Measurements from ENCODE around the gene PPP1R13L. TPM values are rescaled to one million over a fixed set of nuclear protein-coding genes. Genes with fewer than 3 reads are reported as not detected.
A peak's percentile ranks its signal among the peaks of the same experiment; 100 is the strongest.

Gene PPP1R13L
- total RNA-seq: 1.5 and 3.0 TPM in 2 replicates
- 1.2 and 5.8 TPM in 2 replicates for polyA plus RNA-seq
- 4.1 and 12.9 TPM in 2 replicates for polyA plus RNA-seq (2012)
- 0.74 and 8.8 TPM in 2 replicates for polyA minus RNA-seq (ENCODE audit: low replicate concordance)

GRCh38 chr19:45404557-45405434 is at the start of gene PPP1R13L:
Gene PPP1R13L, minus strand, starts transcription at chr19:45405069. Its CDS starts 6,751 bp downstream, at chr19:45398318.
- peak within 1 kb of the TSS; percentile 92 for H2AFZ ChIP-seq (ENCODE audit: low read length)
- no peaks in the 10 kb centered on the region for H3K9me3 ChIP-seq (ENCODE audit: control insufficient read depth, insufficient read depth, low read depth, low read length)
- H3K79me2 ChIP-seq (ENCODE audit: control insufficient read depth, insufficient read depth, low read length): peaks cover 6% of the 10 kb centered on the region
- DNase-seq (ENCODE audit: low read depth in 2 of 2): peak; percentile 53 to 82
- TF ChIP-seq CTCF (conservative IDR thresholded peaks at IDR 0.05 in 1 of 2, IDR thresholded peaks at IDR 0.05 in 1 of 2; ENCODE audit: low read depth in 1 of 2, low read length in 2 of 2) (no peak), EZH2 (IDR thresholded peaks at IDR 0.05; ENCODE audit: low read length, missing control alignments) (no peak)
- peaks cover 8% of the 10 kb centered on the region for H3K4me1 ChIP-seq (ENCODE audit: control insufficient read depth, extremely low read depth, insufficient read depth, low read length)
- H3K36me3 ChIP-seq (ENCODE audit: control insufficient read depth, insufficient read depth, low read length): no peaks in the 10 kb centered on the region
- peak within 1 kb of the TSS; percentile 98 for H3K27ac ChIP-seq (ENCODE audit: insufficient read depth, low read length)
- H4K20me1 ChIP-seq (ENCODE audit: control insufficient read depth, extremely low read depth, insufficient read depth, low read length): no peaks in the 10 kb centered on the region
- peak within 1 kb of the TSS; percentile 90 for H3K9ac ChIP-seq (ENCODE audit: insufficient read depth, low read length)
- H3K4me2 ChIP-seq (ENCODE audit: extremely low read depth, insufficient read depth, low read length): peak within 1 kb of the TSS; percentile 98
- no peaks in the 10 kb centered on the region for H3K27me3 ChIP-seq (ENCODE audit: control insufficient read depth, insufficient read depth, low read length)
- H3K4me3 ChIP-seq (replicated peaks in 1 of 4; ENCODE audit: control extremely low read depth in 1 of 4, insufficient read depth in 1 of 4, low read depth in 3 of 4, low read length in 4 of 4): peak within 1 kb of the TSS; percentile 68 to 96 (median 94)

- no peaks in the 10 kb centered on the region for H4K20me1 ChIP-seq (ENCODE audit: control insufficient read depth, extremely low read depth, insufficient read depth, low read length)
- H3K27ac ChIP-seq (ENCODE audit: insufficient read depth, low read length): peak overlapping the region; percentile 98
- no peaks in the 10 kb centered on the region for H3K36me3 ChIP-seq (ENCODE audit: control insufficient read depth, insufficient read depth, low read length)
- H3K9ac ChIP-seq (ENCODE audit: insufficient read depth, low read length): no peak overlapping the region
- H2AFZ ChIP-seq (ENCODE audit: low read length): no peak overlapping the region
- DNase-seq (ENCODE audit: low read depth in 2 of 2): no peak
- peaks cover 14% of the 10 kb centered on the region for H3K4me1 ChIP-seq (ENCODE audit: control insufficient read depth, extremely low read depth, insufficient read depth, low read length)
- H3K79me2 ChIP-seq (ENCODE audit: control insufficient read depth, insufficient read depth, low read length): no peaks in the 10 kb centered on the region
- no peaks in the 10 kb centered on the region for H3K27me3 ChIP-seq (ENCODE audit: control insufficient read depth, insufficient read depth, low read length)
- no peaks in the 10 kb centered on the region for H3K9me3 ChIP-seq (ENCODE audit: control insufficient read depth, insufficient read depth, low read depth, low read length)
- H3K4me2 ChIP-seq (ENCODE audit: extremely low read depth, insufficient read depth, low read length): peak overlapping the region; percentile 100
- TF ChIP-seq CTCF (conservative IDR thresholded peaks at IDR 0.05 in 1 of 2, IDR thresholded peaks at IDR 0.05 in 1 of 2; ENCODE audit: low read depth in 1 of 2, low read length in 2 of 2) (no peak), EZH2 (IDR thresholded peaks at IDR 0.05; ENCODE audit: low read length, missing control alignments) (no peak)
- H3K4me3 ChIP-seq (replicated peaks in 1 of 4; ENCODE audit: control extremely low read depth in 1 of 4, insufficient read depth in 1 of 4, low read depth in 3 of 4, low read length in 4 of 4): no peak overlapping the region
Observed at GRCh38 chr19:45451850-45452387, 47.0 kb upstream of the PPP1R13L start.

- Histone ChIP-seq H3K4me3 (replicated peaks in 1 of 4; ENCODE audit: control extremely low read depth in 1 of 4, insufficient read depth in 1 of 4, low read depth in 3 of 4, low read length in 4 of 4) (peak overlapping the region; percentile 56 to 75 (median 62)), H3K9me3 (ENCODE audit: control insufficient read depth, insufficient read depth, low read depth, low read length) (no peaks in the 10 kb centered on the region), H3K27me3 (ENCODE audit: control insufficient read depth, insufficient read depth, low read length) (no peaks in the 10 kb centered on the region), H3K4me1 (ENCODE audit: control insufficient read depth, extremely low read depth, insufficient read depth, low read length) (peaks cover 12% of the 10 kb centered on the region), H4K20me1 (ENCODE audit: control insufficient read depth, extremely low read depth, insufficient read depth, low read length) (no peaks in the 10 kb centered on the region), H3K9ac (ENCODE audit: insufficient read depth, low read length) (peak overlapping the region; percentile 98), H2AFZ (ENCODE audit: low read length) (no peak overlapping the region), H3K4me2 (ENCODE audit: extremely low read depth, insufficient read depth, low read length) (peak overlapping the region; percentile 100), H3K36me3 (ENCODE audit: control insufficient read depth, insufficient read depth, low read length) (no peaks in the 10 kb centered on the region), H3K27ac (ENCODE audit: insufficient read depth, low read length) (peak overlapping the region; percentile 98), H3K79me2 (ENCODE audit: control insufficient read depth, insufficient read depth, low read length) (no peaks in the 10 kb centered on the region)
- no peak for TF ChIP-seq EZH2 (IDR thresholded peaks at IDR 0.05; ENCODE audit: low read length, missing control alignments)
- no peak for TF ChIP-seq CTCF (conservative IDR thresholded peaks at IDR 0.05 in 1 of 2, IDR thresholded peaks at IDR 0.05 in 1 of 2; ENCODE audit: low read depth in 1 of 2, low read length in 2 of 2)
- DNase-seq (ENCODE audit: low read depth in 2 of 2): peak; percentile 53 to 89
Observed at GRCh38 chr19:45451131-45451849, 46.4 kb upstream of the PPP1R13L start.
